ENCODE measurements around the gene HSPA14.

- TF ChIP-seq ASH2L (IDR thresholded peaks at IDR 0.05; ENCODE audit: low read length) (no peak), CTCF (IDR thresholded peaks at IDR 0.05; ENCODE audit: control extremely low read depth in 1 of 3, insufficient read depth in 1 of 3, low read depth in 1 of 3, low read length in 3 of 3) (no peak), KDM1A (IDR thresholded peaks at IDR 0.05; ENCODE audit: borderline replicate concordance, low read length) (no peak), RAD21 (IDR thresholded peaks at IDR 0.05 in 1 of 2, conservative IDR thresholded peaks at IDR 0.05 in 1 of 2; ENCODE audit: low read depth in 2 of 2, low read length in 2 of 2) (no peak), RBBP5 (IDR thresholded peaks at IDR 0.05; ENCODE audit: borderline replicate concordance, low read depth, low read length) (no peak), SIN3A (conservative IDR thresholded peaks at IDR 0.05 in 1 of 2, IDR thresholded peaks at IDR 0.05 in 1 of 2; ENCODE audit: low read depth in 1 of 2, low read length in 2 of 2) (no peak)
Observed at GRCh38 chr10:14858338-14858960, 20.3 kb downstream of the HSPA14 start.

Data from H1 (cell line).